ENCODE data around the gene USP9Y. TPM values are rescaled to one million over a fixed set of nuclear protein-coding genes. Genes with fewer than 3 reads are reported as not detected.

USP9Y gene
- total RNA-seq, 4 donors from 2014 or later = 6.8 to 11.1 TPM; not detected in 2

- no peaks in the 10 kb centered on the region for H3K4me1 ChIP-seq
- H3K4me3 ChIP-seq = no peak overlapping the region
- H3K9me3 ChIP-seq = no peaks in the 10 kb centered on the region
- no peak for TF ChIP-seq POLR2A (IDR thresholded peaks at IDR 0.05)
- TF ChIP-seq CTCF (IDR thresholded peaks at IDR 0.05) = no peak
- DNase-seq = no peak
- H3K27ac ChIP-seq = no peak overlapping the region
- H3K27me3 ChIP-seq = no peaks in the 10 kb centered on the region
- no peaks in the 10 kb centered on the region for H3K36me3 ChIP-seq
Observed at GRCh38 chrY:12837550-12837949, 136.5 kb downstream of the USP9Y start.

- Histone ChIP-seq H3K27me3 (no peaks in the 10 kb centered on the region), H3K9me3 (no peaks in the 10 kb centered on the region), H3K4me1 (no peaks in the 10 kb centered on the region), H3K36me3 (no peaks in the 10 kb centered on the region), H3K4me3 (no peak overlapping the region), H3K27ac (no peak overlapping the region)
- no peak for TF ChIP-seq CTCF (IDR thresholded peaks at IDR 0.05)
- no peak for TF ChIP-seq POLR2A (IDR thresholded peaks at IDR 0.05)
- no peak for DNase-seq
Observed at GRCh38 chrY:12841368-12841767, 140.3 kb downstream of the USP9Y start.

- TF ChIP-seq CTCF (IDR thresholded peaks at IDR 0.05) = no peak
- TF ChIP-seq POLR2A (IDR thresholded peaks at IDR 0.05) = no peak
- DNase-seq = no peak
- no peak overlapping the region for H3K4me3 ChIP-seq
- H3K4me1 ChIP-seq = no peaks in the 10 kb centered on the region
- no peak overlapping the region for H3K27ac ChIP-seq
- H3K9me3 ChIP-seq = no peaks in the 10 kb centered on the region
- H3K27me3 ChIP-seq = no peaks in the 10 kb centered on the region
- H3K36me3 ChIP-seq = no peaks in the 10 kb centered on the region
Observed at GRCh38 chrY:12846793-12847192, 145.8 kb downstream of the USP9Y start.

- Histone ChIP-seq H3K27ac (no peak overlapping the region), H3K9me3 (no peaks in the 10 kb centered on the region), H3K4me3 (no peak overlapping the region), H3K36me3 (peaks cover 0 to 8% (median 0%) of the 10 kb centered on the region in 3 donors), H3K27me3 (no peaks in the 10 kb centered on the region), H3K4me1 (no peaks in the 10 kb centered on the region)
- TF ChIP-seq POLR2A (IDR thresholded peaks at IDR 0.05) = no peak
- no peak for TF ChIP-seq CTCF (IDR thresholded peaks at IDR 0.05)
- DNase-seq = no peak
Observed at GRCh38 chrY:12855791-12856275, 154.8 kb downstream of the USP9Y start.

GRCh38 chrY:12867960-12868359 lies 166.9 kb downstream of the USP9Y start:
- no peaks in the 10 kb centered on the region for H3K4me1 ChIP-seq
- no peak for DNase-seq
- no peak overlapping the region for H3K4me3 ChIP-seq
- H3K27ac ChIP-seq = no peak overlapping the region
- no peaks in the 10 kb centered on the region for H3K36me3 ChIP-seq
- no peaks in the 10 kb centered on the region for H3K9me3 ChIP-seq
- no peak for TF ChIP-seq POLR2A (IDR thresholded peaks at IDR 0.05)
- TF ChIP-seq CTCF (IDR thresholded peaks at IDR 0.05) = no peak
- H3K27me3 ChIP-seq = no peaks in the 10 kb centered on the region

GRCh38 chrY:12896973-12897372 lies 195.9 kb downstream of the USP9Y start:
- H3K27me3 ChIP-seq = no peaks in the 10 kb centered on the region
- TF ChIP-seq CTCF (IDR thresholded peaks at IDR 0.05) (no peak), POLR2A (IDR thresholded peaks at IDR 0.05) (no peak)
- H3K9me3 ChIP-seq = no peaks in the 10 kb centered on the region
- no peak overlapping the region for H3K4me3 ChIP-seq
- no peak overlapping the region for H3K27ac ChIP-seq
- no peaks in the 10 kb centered on the region for H3K36me3 ChIP-seq
- no peak for DNase-seq
- H3K4me1 ChIP-seq = no peaks in the 10 kb centered on the region

Data from Peyer's patch (tissue), 4 donors.